GM13976 (cell line): ENCODE measurements around the gene ZNF496.

Source experiments
- DNase-seq: peaks from one replicate; pipeline ENCODE4 v3.0.0; 2012; ENCODE audit warnings: low spot score
- CTCF ChIP-seq: IDR thresholded peaks from 2 replicates; pipeline ENCODE4 v1.5.1; 2012; ENCODE audit warnings: borderline replicate concordance, mild to moderate bottlenecking; ENCODE audit not compliant: insufficient read depth; ENCODE audit errors: extremely low read depth, missing control alignments, control extremely low read depth
- in situ Hi-C: fragments of 300-500 bp; cut with MboI; formaldehyde crosslinking; loops from one replicate; pipeline ENCODE4 v1.12.0; 2022; ENCODE audit warnings: low sequenced_read_pairs, mixed read lengths, inconsistent platforms; ENCODE audit not compliant: unreplicated experiment

Gene ZNF496

GRCh38 chr1:247343801-247344200, 12.1 kb upstream of the ZNF496 start:
- DNase-seq = no peak
- in situ Hi-C loops = no loop called here
- no peak for TF ChIP-seq CTCF

- no peak for DNase-seq
- in situ Hi-C loops = no loop called here
- no peak for TF ChIP-seq CTCF
These were observed 7.1 kb upstream of the ZNF496 start for GRCh38 chr1:247338723-247339275.

- in situ Hi-C loops = no loop called here
- no peak for DNase-seq
- TF ChIP-seq CTCF = no peak
These were observed 6.3 kb upstream of the ZNF496 start for GRCh38 chr1:247337961-247338360.

- in situ Hi-C loops = no loop called here
- DNase-seq = no peak
- no peak for TF ChIP-seq CTCF
These were observed 5.6 kb upstream of the ZNF496 start for GRCh38 chr1:247337250-247337746.

- TF ChIP-seq CTCF = no peak
- no peak for DNase-seq
- in situ Hi-C loops = no loop called here
These were observed 4.7 kb upstream of the ZNF496 start for GRCh38 chr1:247336390-247336789.

- no peak for TF ChIP-seq CTCF
- in situ Hi-C loops = no loop called here
- DNase-seq = no peak
These were observed 4.2 kb upstream of the ZNF496 start for GRCh38 chr1:247335882-247336281.
